ENCODE measurements around the gene FGD5. TPM values are rescaled to one million over a fixed set of nuclear protein-coding genes. Genes with fewer than 3 reads are reported as not detected.

FGD5 gene
- total RNA-seq, 1 experiment from 2014 or later: not detected

DNA sequence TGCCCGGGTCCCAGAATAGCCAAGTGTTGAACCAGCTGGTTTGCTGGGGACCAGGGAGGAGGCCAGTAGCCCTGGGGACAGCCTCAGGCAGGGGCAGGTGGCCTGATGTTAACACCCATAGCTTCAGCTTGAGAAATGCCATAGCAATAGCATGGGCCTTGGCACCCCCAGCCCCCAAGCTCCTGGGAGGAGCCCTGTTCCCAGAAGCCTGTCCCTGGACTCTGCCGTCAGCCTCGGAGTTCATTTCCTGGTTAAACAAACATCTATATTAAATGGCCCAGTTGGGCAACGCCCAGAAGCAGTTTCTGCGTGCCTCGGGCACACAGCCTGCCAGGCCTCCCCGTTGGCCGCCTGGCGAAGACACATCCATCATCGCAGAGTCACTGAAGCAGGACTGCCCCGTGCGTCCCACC, 58.2 kb downstream of the FGD5 start:
- Histone ChIP-seq H3K27me3 (no peaks in the 10 kb centered on the region; the same call in 1 of the 2 replicates), H3K27ac (no peak overlapping the region), H3K36me3 (no peaks in the 10 kb centered on the region), H3K4me1 (no peaks in the 10 kb centered on the region), H3K4me3 (no peak overlapping the region), H3K9me3 (replicated peaks) (no peaks in the 10 kb centered on the region)
- no peak for DNase-seq

DNA sequence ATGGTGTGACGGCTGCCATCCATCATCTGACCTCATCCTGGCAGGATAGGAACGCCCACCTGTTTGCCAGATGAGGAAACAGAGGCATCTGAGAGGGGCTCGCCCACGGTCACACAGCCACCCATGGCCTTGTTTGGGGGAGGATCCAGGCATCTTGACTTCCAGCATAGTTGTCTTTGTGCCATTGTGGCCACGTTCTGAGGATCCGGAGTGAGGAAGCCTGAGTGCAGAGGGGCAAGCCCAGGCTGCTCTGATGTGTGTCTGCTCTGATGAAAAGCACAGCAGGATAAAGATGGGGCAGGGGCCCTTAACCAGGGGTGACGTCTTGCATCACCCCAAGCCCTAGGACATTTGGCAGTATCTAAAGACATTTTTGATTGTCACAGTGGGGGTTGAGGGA, 58.7 kb downstream of the FGD5 start:
- no peak overlapping the region for H3K27ac ChIP-seq
- no peaks in the 10 kb centered on the region; the same call in 1 of the 2 replicates for H3K27me3 ChIP-seq
- no peaks in the 10 kb centered on the region for H3K36me3 ChIP-seq
- DNase-seq: no peak
- H3K4me1 ChIP-seq: no peaks in the 10 kb centered on the region
- H3K4me3 ChIP-seq: no peak overlapping the region
- H3K9me3 ChIP-seq (replicated peaks): no peaks in the 10 kb centered on the region

GRCh38 chr3:14879211-14879874, 60.6 kb downstream of the FGD5 start:
- Histone ChIP-seq H3K27me3 (no peaks in the 10 kb centered on the region; the same call in 1 of the 2 replicates), H3K4me1 (no peaks in the 10 kb centered on the region), H3K4me3 (no peak overlapping the region), H3K27ac (no peak overlapping the region), H3K9me3 (replicated peaks) (no peaks in the 10 kb centered on the region), H3K36me3 (no peaks in the 10 kb centered on the region)
- no peak for DNase-seq

DNA sequence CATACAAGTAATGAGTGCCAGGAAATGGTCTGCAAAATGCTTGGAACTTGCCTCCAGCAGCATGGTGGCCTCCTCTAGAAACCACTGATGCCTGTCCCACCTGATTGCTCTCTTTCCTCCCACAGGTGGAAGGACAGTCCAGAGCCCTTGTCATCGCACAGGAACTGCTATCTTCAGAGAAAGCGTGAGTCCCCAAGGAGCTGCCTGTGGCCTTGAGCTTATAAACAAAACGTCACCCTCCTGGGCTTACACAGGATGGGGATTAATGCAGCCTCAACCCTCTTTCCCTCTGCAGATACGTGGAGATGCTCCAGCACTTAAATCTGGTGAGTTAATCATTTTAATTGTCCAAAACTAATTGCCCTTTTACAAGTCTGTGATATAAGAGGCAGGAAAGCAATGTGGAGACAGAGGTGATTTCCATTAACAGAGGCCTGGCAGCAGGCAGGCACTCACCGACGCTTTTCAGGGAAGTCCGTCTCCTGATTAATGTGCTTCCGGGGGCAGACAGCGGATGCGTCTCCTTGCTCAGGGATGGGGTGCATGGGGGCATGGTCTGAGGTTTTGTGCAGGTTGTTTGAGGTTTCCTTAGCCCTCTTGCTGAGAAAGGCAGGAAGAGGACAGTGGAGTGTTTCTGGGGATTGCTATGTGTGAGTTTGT, 61.8 kb downstream of the FGD5 start:
- Histone ChIP-seq H3K36me3 (no peaks in the 10 kb centered on the region), H3K27me3 (no peaks in the 10 kb centered on the region; the same call in 1 of the 2 replicates), H3K27ac (no peak overlapping the region), H3K4me3 (no peak overlapping the region), H3K4me1 (no peaks in the 10 kb centered on the region), H3K9me3 (replicated peaks) (no peaks in the 10 kb centered on the region)
- no peak for DNase-seq

DNA sequence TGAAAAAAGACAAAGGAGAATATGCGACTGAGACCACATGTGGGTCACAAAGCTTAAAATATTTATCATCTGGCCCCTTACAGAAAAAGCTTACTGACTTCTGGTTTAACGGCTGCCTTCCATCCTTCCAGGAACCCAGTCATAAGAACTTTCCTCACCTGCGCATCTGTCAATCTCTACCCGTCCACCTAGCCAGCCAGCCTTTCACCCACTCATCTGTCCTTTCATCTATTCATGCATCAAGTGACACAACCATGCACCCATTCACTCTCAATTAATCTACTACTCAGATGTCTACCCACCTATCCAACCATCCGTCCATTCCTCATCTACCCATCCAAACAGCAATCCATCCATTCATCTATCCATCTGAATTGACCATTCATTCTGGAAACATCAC, 64.5 kb downstream of the FGD5 start:
- no peak for DNase-seq
- H3K36me3 ChIP-seq: no peaks in the 10 kb centered on the region
- H3K27me3 ChIP-seq: 0 out of 2 replicates have a peak, but pooled peaks cover 4% of the 10 kb centered on the region
- no peaks in the 10 kb centered on the region for H3K9me3 ChIP-seq (replicated peaks)
- H3K4me1 ChIP-seq: no peaks in the 10 kb centered on the region
- no peak overlapping the region for H3K27ac ChIP-seq
- no peak overlapping the region for H3K4me3 ChIP-seq

GRCh38 chr3:14884665-14885064, 65.9 kb downstream of the FGD5 start:
- Histone ChIP-seq H3K4me1 (no peaks in the 10 kb centered on the region), H3K27me3 (peaks cover 13% of the 10 kb centered on the region), H3K27ac (no peak overlapping the region), H3K4me3 (no peak overlapping the region), H3K9me3 (replicated peaks) (no peaks in the 10 kb centered on the region), H3K36me3 (no peaks in the 10 kb centered on the region)
- DNase-seq: no peak

GRCh38 chr3:14885307-14885706, 66.5 kb downstream of the FGD5 start:
- peaks cover 14% of the 10 kb centered on the region for H3K27me3 ChIP-seq
- no peaks in the 10 kb centered on the region for H3K9me3 ChIP-seq (replicated peaks)
- no peak overlapping the region for H3K4me3 ChIP-seq
- no peaks in the 10 kb centered on the region for H3K4me1 ChIP-seq
- no peaks in the 10 kb centered on the region for H3K36me3 ChIP-seq
- H3K27ac ChIP-seq: no peak overlapping the region
- DNase-seq: no peak

GRCh38 chr3:14886101-14886500, 67.3 kb downstream of the FGD5 start:
- Histone ChIP-seq H3K4me3 (no peak overlapping the region), H3K4me1 (no peaks in the 10 kb centered on the region), H3K9me3 (replicated peaks) (no peaks in the 10 kb centered on the region), H3K27ac (no peak overlapping the region), H3K27me3 (peaks cover 14% of the 10 kb centered on the region), H3K36me3 (no peaks in the 10 kb centered on the region)
- no peak for DNase-seq

GRCh38 chr3:14889205-14889604, 70.4 kb downstream of the FGD5 start:
- Histone ChIP-seq H3K36me3 (no peaks in the 10 kb centered on the region), H3K27me3 (peaks cover 14% of the 10 kb centered on the region), H3K27ac (no peak overlapping the region), H3K9me3 (replicated peaks) (no peaks in the 10 kb centered on the region), H3K4me3 (no peak overlapping the region), H3K4me1 (no peaks in the 10 kb centered on the region)
- no peak for DNase-seq

DNA sequence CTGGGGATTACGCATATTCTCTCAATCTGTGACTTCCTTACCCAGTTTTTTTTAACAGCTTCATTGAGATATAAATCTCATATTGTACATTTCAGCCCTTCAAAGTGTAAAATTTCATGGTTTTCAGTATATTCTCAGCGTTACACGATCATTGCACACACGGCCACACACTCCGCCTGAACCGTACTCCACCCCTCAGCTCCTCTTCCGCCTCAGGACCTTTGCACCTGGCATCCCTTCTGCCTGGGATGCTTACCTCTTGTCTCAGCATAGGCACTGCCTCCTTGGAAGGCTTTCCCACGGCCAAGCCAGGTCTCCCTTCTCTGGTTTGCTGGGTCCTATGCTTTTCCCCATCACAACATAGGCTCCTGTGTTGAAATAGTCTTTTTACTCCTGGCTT, 71.2 kb downstream of the FGD5 start:
- H3K4me1 ChIP-seq: no peaks in the 10 kb centered on the region
- no peak overlapping the region for H3K27ac ChIP-seq
- no peaks in the 10 kb centered on the region for H3K36me3 ChIP-seq
- no peak overlapping the region for H3K4me3 ChIP-seq
- no peaks in the 10 kb centered on the region for H3K9me3 ChIP-seq (replicated peaks)
- no peak for DNase-seq
- peaks cover 14% of the 10 kb centered on the region for H3K27me3 ChIP-seq

DNA sequence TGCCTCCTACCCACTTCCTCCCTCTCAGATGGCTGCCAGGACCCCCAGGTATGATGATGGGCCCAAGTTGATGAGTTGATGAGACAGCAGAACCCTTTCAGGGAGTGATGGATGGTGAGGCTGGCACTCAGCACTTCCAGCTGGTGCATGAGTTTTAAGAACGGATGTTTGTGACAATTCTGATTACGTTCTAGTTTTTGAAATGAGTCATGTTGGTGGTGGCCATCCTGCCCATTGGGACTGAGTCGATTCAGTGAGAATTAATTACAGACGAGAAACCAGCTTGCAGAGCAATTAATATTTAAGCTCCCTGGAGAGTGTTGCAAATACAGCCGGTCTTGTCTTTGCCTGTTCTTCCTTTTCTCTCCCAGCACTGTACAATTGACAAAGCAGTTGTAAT, 71.7 kb downstream of the FGD5 start:
- H3K27me3 ChIP-seq: peaks cover 14% of the 10 kb centered on the region
- H3K4me3 ChIP-seq: no peak overlapping the region
- H3K27ac ChIP-seq: no peak overlapping the region
- no peaks in the 10 kb centered on the region for H3K4me1 ChIP-seq
- H3K36me3 ChIP-seq: no peaks in the 10 kb centered on the region
- no peak for DNase-seq
- no peaks in the 10 kb centered on the region for H3K9me3 ChIP-seq (replicated peaks)

- H3K36me3 ChIP-seq: no peaks in the 10 kb centered on the region
- no peak overlapping the region for H3K27ac ChIP-seq
- H3K4me1 ChIP-seq: no peaks in the 10 kb centered on the region
- no peak overlapping the region for H3K4me3 ChIP-seq
- peaks cover 14% of the 10 kb centered on the region for H3K27me3 ChIP-seq
- H3K9me3 ChIP-seq (replicated peaks): no peaks in the 10 kb centered on the region
- DNase-seq: no peak
Measured at GRCh38 chr3:14891135-14892132, 72.7 kb downstream of the FGD5 start.

GRCh38 chr3:14892226-14892625, 73.5 kb downstream of the FGD5 start:
- H3K27me3 ChIP-seq: peaks cover 10% of the 10 kb centered on the region
- H3K4me1 ChIP-seq: no peaks in the 10 kb centered on the region
- H3K27ac ChIP-seq: no peak overlapping the region
- no peaks in the 10 kb centered on the region for H3K36me3 ChIP-seq
- no peaks in the 10 kb centered on the region for H3K9me3 ChIP-seq (replicated peaks)
- DNase-seq: no peak
- no peak overlapping the region for H3K4me3 ChIP-seq

DNA sequence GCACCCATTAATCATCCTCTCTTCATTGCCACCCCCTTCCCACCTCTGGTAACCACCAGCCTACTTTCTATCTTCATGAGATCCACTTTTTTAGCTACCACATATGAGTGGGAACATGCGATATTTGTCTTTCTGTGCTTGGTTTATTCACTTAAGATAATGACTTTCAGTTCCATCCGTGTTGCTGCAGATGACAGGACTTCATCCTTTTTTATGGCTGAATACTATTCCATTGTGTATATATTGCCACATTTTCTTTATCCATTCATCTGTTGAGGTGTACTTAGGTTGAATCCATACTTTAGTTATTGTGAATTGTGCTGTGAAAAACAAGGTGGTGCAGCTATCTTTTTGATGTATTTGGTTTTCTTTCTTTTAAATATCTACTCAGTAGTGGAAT, 75.3 kb downstream of the FGD5 start:
- DNase-seq: no peak
- no peaks in the 10 kb centered on the region for H3K36me3 ChIP-seq
- no peak overlapping the region for H3K4me3 ChIP-seq
- no peaks in the 10 kb centered on the region for H3K9me3 ChIP-seq (replicated peaks)
- no peak overlapping the region for H3K27ac ChIP-seq
- H3K4me1 ChIP-seq: no peaks in the 10 kb centered on the region
- peaks cover 7% of the 10 kb centered on the region for H3K27me3 ChIP-seq

GRCh38 chr3:14897266-14897665, 78.5 kb downstream of the FGD5 start:
- Histone ChIP-seq H3K36me3 (no peaks in the 10 kb centered on the region), H3K4me3 (no peak overlapping the region), H3K27me3 (no peaks in the 10 kb centered on the region), H3K9me3 (replicated peaks) (no peaks in the 10 kb centered on the region), H3K27ac (no peak overlapping the region), H3K4me1 (no peaks in the 10 kb centered on the region)
- DNase-seq: no peak
